Fibroblast of pulmonary artery (primary cell): Measurements from ENCODE around the gene SHANK2.
A peak's percentile ranks its signal among the peaks of the same experiment; 100 is the strongest.

ENCODE experiments used
- DNase-seq: peaks from one replicate; pipeline ENCODE4 v3.0.0-alpha.2; 2010; ENCODE audit warnings: low read depth
- H3K4me3 ChIP-seq: replicated peaks from 2 replicates; pipeline ENCODE4 v1.5.1; 2011; ENCODE audit warnings: low read depth, mild to moderate bottlenecking, control low read depth, low read length, moderate library complexity
- TF ChIP-seq, protein P1 (sequence below): IDR thresholded peaks from 2 replicates; pipeline ENCODE4 v1.5.1; 2011; ENCODE audit warnings: mild to moderate bottlenecking, control low read depth, low read length, inconsistent platforms; ENCODE audit errors: missing control alignments

Gene SHANK2

DNA sequence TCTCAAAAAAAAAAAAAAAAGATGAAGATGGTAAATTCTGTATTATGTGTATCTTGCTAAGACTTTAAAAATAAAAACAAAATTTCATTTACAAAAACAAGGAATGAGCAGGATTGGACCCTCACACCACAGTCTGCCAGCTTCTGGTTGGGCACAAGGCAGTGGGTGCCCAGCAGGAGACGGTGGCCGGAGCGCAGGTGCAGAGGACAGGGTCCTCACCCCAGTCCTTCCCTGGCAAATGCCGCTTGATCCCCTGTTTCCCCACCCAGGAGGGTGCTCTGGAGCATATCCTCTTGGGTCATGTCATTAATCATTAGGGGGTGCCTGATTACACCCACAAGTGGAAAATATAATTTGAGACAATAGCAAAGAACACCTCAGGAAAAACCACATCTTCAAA, 31.2 kb downstream of the SHANK2 start:
- H3K4me3 ChIP-seq = no peak overlapping the region
- DNase-seq = no peak
- TF ChIP-seq, protein P1, sequence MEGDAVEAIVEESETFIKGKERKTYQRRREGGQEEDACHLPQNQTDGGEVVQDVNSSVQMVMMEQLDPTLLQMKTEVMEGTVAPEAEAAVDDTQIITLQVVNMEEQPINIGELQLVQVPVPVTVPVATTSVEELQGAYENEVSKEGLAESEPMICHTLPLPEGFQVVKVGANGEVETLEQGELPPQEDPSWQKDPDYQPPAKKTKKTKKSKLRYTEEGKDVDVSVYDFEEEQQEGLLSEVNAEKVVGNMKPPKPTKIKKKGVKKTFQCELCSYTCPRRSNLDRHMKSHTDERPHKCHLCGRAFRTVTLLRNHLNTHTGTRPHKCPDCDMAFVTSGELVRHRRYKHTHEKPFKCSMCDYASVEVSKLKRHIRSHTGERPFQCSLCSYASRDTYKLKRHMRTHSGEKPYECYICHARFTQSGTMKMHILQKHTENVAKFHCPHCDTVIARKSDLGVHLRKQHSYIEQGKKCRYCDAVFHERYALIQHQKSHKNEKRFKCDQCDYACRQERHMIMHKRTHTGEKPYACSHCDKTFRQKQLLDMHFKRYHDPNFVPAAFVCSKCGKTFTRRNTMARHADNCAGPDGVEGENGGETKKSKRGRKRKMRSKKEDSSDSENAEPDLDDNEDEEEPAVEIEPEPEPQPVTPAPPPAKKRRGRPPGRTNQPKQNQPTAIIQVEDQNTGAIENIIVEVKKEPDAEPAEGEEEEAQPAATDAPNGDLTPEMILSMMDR = no peak

DNA sequence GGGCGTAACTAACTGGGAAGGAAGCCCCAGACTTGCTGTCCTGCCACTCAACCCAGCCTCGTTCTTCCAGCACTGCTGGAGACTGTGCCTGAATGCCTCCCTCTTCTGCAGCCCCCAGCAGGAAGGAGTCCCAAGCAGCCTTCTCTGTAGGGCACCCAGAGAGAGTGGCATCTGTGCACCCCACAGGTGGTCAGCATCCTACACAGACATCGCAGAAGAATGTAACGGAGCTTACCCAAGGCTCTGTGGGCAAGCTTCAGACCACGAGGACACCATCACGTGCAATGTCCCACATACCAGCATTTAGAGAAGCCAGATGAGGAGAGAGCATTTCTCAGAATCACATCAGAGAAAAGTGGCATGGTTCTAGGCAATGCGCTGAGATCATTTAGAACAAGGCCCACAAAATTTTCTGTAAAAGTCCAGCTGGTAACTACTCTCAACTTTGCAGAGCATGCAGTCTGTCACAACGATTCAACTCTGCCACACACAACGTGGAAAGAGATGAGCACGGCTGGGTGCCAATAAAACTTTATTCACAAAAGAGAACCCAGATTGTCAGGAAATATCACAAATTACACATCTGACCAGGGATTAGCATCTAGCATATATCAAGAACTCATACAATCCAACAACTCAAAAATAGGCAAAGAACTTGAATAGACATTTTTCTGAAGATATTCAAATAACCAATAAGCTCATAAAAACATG, 33.4 kb downstream of the SHANK2 start:
- TF ChIP-seq, protein P1 = no peak
- DNase-seq = no peak
- H3K4me3 ChIP-seq = no peak overlapping the region

DNA sequence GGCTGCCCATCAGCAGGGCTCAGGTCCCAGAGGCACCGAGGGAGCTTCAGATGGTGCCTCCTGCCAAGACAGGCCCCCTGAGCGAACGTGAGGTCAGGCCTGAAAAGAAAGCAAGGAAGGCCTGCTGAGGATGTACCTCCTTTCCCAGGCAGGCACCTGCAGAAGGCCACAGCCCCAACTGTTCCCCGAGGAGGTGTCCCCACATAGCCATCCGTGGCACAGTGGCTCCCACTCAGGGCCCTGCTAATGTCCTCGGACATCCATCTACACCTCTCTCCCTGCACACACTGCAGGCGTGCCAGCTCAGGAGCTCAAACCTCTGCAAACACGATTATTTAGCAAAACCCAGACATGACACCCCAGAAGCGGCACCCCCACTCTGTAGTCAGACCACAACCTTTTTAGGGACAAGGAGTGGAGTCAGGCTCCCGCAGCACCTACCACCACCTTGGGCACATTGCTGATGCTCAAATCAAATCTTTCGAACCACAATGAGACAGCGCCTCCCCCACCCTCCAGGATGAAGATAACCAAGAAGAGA, 36.9 kb downstream of the SHANK2 start:
- DNase-seq = no peak
- TF ChIP-seq, protein P1 = no peak

DNA sequence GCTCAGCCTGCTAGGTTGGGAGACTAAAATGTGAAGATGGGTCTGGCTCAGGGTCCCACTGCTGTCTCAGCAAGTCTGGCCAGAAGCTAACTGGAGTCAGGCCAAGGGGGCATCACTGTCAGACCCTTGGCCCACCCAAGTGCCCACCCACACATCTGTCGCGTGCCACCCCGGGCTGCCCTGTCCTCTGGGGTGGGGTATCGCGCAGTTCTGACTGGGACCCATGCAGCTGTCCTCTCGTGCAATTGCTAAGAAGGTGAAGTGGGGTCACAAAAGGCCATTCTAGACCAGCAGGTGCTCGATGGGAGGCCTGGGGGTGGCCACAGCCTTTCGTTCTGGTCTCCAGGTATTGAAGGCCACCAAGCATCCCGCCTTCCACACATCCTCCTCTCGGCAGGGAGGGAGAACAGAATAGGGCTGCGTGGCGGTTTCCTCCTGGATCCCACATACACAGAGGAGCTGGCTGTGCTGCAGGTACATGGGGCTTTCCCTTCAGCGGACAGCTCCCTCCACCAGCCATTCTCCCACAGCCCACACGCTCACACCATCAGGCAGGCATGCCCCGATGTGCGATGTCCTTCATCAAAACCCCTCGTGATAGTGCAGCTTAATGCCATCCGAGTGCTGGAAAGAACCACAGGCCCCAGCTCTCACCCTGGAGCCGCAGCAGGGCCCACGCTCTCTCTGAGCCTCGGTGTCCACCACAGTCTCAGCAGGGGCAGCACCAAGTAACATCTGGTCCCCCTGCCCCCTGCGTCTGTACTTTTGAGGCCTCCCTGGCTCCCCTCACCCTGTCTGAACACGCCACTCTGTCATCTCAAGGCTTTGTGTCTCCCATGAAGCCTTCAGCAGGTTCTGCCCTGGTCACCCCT, 37.6 kb downstream of the SHANK2 start:
- no peak for DNase-seq
- no peak overlapping the region for H3K4me3 ChIP-seq
- TF ChIP-seq, protein P1 = no peak

More for the DNA sequence above, 36.9 kb downstream of the SHANK2 start:
- H3K4me3 ChIP-seq = no peak overlapping the region

DNA sequence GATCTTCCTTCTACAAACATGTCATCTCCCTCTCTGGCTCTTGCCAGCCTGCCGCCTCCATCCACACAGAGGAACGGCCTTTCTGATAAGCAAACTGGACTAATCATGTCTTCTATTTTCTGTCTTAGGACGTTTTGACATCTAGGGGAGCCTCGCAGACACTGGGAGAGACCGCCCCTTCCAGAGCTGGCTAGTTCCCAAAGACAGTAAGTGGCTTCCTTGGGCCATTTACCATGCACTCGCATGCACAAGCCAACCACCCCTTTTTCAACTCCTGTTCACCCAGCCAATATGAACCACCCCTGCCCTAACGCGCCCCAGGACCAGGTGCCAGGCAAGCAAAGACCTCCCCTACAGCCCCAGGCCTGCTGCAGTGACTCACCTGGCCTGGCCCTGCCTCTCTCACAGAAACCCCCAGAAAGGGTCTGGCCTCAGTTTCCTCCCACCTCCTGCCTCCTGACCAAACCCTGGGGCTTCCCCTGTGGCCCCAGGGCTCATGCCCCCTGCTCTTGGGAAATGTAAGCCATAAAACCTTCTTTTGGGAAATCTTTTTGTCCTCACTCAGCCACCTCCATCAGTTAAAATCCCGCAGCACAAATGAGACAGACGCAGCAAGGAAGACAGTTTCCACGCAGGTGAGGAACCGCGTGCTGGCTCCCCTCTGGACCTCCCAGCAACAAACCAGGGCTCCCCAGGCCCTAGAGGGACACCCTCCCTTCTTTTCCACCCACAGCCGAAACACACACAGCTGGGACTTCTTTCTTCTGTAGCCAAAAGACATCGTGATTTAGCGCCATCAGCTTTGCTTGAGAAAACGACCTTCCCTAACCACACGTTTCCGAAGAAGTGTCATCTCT, 38.5 kb downstream of the SHANK2 start:
- H3K4me3 ChIP-seq = no peak overlapping the region
- no peak for DNase-seq
- TF ChIP-seq, protein P1 = no peak

DNA sequence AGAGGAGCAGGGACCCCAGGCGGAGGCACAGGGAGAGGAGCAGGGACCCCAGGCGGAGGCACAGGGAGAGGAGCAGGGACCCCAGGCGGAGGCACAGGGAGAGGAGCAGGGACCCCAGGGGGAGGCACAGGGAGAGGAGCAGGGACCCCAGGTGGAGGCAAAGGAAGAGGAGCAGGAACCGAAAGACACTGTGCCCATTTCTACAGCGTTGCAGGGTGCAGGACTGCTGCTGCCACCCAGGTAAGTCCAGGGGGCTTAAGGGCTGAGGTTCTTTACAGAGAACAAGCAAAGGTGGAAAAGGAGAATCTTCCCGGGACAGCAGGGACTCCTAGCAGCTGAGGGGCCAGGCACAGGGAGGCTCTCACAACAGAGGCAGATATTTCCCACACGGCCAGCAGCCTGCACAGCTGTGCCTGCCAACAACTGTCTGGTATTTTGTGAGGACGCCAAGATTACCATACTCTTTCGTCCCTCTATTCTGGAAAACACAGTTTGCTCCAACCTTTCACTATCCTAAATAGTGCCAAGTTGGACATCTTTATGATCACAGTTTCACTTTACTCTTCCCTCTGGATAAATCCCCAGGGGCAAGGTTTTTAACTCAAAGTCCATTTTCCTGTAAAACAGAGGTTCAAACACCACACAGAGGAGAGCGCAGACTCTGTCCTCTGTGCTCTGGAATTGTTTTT, 39.4 kb downstream of the SHANK2 start:
- TF ChIP-seq, protein P1 = no peak
- DNase-seq = peak; percentile 1
- no peak overlapping the region for H3K4me3 ChIP-seq
